ENCODE results near the gene SCN5A.

DNA sequence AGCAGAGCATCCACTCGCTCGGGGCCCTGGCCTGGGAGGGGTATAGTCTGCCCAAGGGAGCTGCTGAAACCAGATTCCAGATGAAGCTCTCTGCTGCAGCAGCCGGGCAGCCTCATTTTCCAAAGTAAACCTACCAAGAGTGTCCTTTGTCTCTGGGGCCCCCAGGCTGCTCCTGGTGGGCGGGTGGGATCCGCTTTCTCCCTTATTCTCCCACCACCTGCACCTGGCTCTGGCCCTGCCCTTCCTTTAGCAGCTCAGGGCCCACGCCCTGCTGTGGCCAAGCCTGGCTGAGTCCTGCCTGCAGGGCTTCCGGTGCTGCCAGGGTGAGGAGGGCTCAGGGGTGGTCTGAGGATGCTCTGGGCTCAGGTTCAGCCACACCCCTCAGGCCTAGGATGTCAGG lies 13.0 kb downstream of the SCN5A start:
- TF ChIP-seq EGR1 (IDR thresholded peaks at IDR 0.05; ENCODE audit: low read depth) (no peak), MAX (IDR thresholded peaks at IDR 0.05) (no peak), EZH2 (IDR thresholded peaks at IDR 0.05) (no peak), POLR2A (IDR thresholded peaks at IDR 0.05; ENCODE audit: borderline replicate concordance, extremely low read depth, insufficient read depth, insufficient read length) (no peak), ELF1 (IDR thresholded peaks at IDR 0.05; ENCODE audit: borderline replicate concordance, low read depth) (no peak), YY1 (IDR thresholded peaks at IDR 0.05; ENCODE audit: extremely low read depth, insufficient replicate concordance, low read depth, low read length) (no peak)
- TF ChIP-seq, protein P1, sequence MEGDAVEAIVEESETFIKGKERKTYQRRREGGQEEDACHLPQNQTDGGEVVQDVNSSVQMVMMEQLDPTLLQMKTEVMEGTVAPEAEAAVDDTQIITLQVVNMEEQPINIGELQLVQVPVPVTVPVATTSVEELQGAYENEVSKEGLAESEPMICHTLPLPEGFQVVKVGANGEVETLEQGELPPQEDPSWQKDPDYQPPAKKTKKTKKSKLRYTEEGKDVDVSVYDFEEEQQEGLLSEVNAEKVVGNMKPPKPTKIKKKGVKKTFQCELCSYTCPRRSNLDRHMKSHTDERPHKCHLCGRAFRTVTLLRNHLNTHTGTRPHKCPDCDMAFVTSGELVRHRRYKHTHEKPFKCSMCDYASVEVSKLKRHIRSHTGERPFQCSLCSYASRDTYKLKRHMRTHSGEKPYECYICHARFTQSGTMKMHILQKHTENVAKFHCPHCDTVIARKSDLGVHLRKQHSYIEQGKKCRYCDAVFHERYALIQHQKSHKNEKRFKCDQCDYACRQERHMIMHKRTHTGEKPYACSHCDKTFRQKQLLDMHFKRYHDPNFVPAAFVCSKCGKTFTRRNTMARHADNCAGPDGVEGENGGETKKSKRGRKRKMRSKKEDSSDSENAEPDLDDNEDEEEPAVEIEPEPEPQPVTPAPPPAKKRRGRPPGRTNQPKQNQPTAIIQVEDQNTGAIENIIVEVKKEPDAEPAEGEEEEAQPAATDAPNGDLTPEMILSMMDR (IDR thresholded peaks at IDR 0.05 in 2 of 3, conservative IDR thresholded peaks at IDR 0.05 in 1 of 3; ENCODE audit: borderline replicate concordance in 1 of 3, insufficient read depth in 1 of 3, low read depth in 2 of 3, low read length in 2 of 3) = no peak
